ENCODE measurements around the gene VCL. TPM values are rescaled to one million over a fixed set of nuclear protein-coding genes. Genes with fewer than 3 reads are reported as not detected.
"Not testable (repeated sequence)": the region's sequence is repeated elsewhere in the genome, so short reads cannot be mapped to it uniquely, and the experiment has no call there.

The VCL gene
- total RNA-seq, 1 experiment from 2014 or later = 92.2 TPM

- H3K27ac Mint-ChIP-seq (ENCODE audit: unreplicated experiment) = no peak overlapping the region
- no peak for DNase-seq
- H3K4me1 Mint-ChIP-seq (ENCODE audit: low read depth, unreplicated experiment) = peaks cover 13% of the 10 kb centered on the region
- CTCF ChIA-PET = no interaction called here
- peaks cover 23% of the 10 kb centered on the region for H3K4me1 ChIP-seq
- no peak overlapping the region for H3K4me3 ChIP-seq (ENCODE audit: low read depth, low read length)
- no peaks in the 10 kb centered on the region for H3K9me3 Mint-ChIP-seq (ENCODE audit: unreplicated experiment)
- POLR2A ChIA-PET = no interaction called here
- H3K36me3 Mint-ChIP-seq (ENCODE audit: insufficient read depth, unreplicated experiment) = no peaks in the 10 kb centered on the region
- H3K9me3 ChIP-seq = no peaks in the 10 kb centered on the region
- BruUV-seq (replicated peaks) = no TSS peak
- H3K4me3 Mint-ChIP-seq (ENCODE audit: unreplicated experiment) = no peak overlapping the region
- no peaks in the 10 kb centered on the region for H3K27me3 ChIP-seq (replicated peaks; ENCODE audit: control insufficient read depth, insufficient read depth, low read length)
- intact Hi-C loops (cut with micrococcal nuclease; ENCODE audit: unreplicated experiment) = no loop called here
- no peaks in the 10 kb centered on the region for H3K27me3 Mint-ChIP-seq (ENCODE audit: insufficient read depth, unreplicated experiment)
- H3K36me3 ChIP-seq (ENCODE audit: control insufficient read depth, insufficient read depth, low read length) = no peaks in the 10 kb centered on the region
- TF ChIP-seq CTCF (IDR thresholded peaks at IDR 0.05; ENCODE audit: insufficient read depth in 1 of 2, low read depth in 1 of 2, low read length in 1 of 2, severe bottlenecking in 1 of 2, unreplicated experiment in 1 of 2) = no peak
Measured at GRCh38 chr10:73962386-73962785, 35.5 kb upstream of the VCL start.

- peaks cover 26% of the 10 kb centered on the region for H3K4me1 ChIP-seq
- H3K36me3 ChIP-seq (ENCODE audit: control insufficient read depth, insufficient read depth, low read length); H3K36me3 Mint-ChIP-seq (ENCODE audit: insufficient read depth, unreplicated experiment); H3K4me3 Mint-ChIP-seq (ENCODE audit: unreplicated experiment); BruUV-seq (replicated peaks); CTCF ChIA-PET; H3K9me3 ChIP-seq; DNase-seq; H3K27me3 Mint-ChIP-seq (ENCODE audit: insufficient read depth, unreplicated experiment); intact Hi-C loops (cut with micrococcal nuclease; ENCODE audit: unreplicated experiment); POLR2A ChIA-PET; H3K27ac Mint-ChIP-seq (ENCODE audit: unreplicated experiment); H3K9me3 Mint-ChIP-seq (ENCODE audit: unreplicated experiment); H3K4me3 ChIP-seq (ENCODE audit: low read depth, low read length); H3K27me3 ChIP-seq (replicated peaks; ENCODE audit: control insufficient read depth, insufficient read depth, low read length): not testable (repeated sequence)
- peaks cover 13% of the 10 kb centered on the region for H3K4me1 Mint-ChIP-seq (ENCODE audit: low read depth, unreplicated experiment)
Measured at GRCh38 chr10:73963533-73963932, 34.4 kb upstream of the VCL start.

- H3K9me3 ChIP-seq = no peaks in the 10 kb centered on the region
- peaks cover 26% of the 10 kb centered on the region for H3K4me1 ChIP-seq
- H3K9me3 Mint-ChIP-seq (ENCODE audit: unreplicated experiment) = no peaks in the 10 kb centered on the region
- H3K36me3 ChIP-seq (ENCODE audit: control insufficient read depth, insufficient read depth, low read length) = no peaks in the 10 kb centered on the region
- no peak overlapping the region for H3K27ac Mint-ChIP-seq (ENCODE audit: unreplicated experiment)
- intact Hi-C loops (cut with micrococcal nuclease; ENCODE audit: unreplicated experiment) = no loop called here
- CTCF ChIA-PET = interaction anchor here (0.6 to 1.0 kb wide), 2 partner anchors 85 to 145 kb away, joined by 3 read pairs; no protein-coding TSS in a partner anchor
- no TSS peak for BruUV-seq (replicated peaks)
- no peaks in the 10 kb centered on the region for H3K27me3 ChIP-seq (replicated peaks; ENCODE audit: control insufficient read depth, insufficient read depth, low read length)
- no peaks in the 10 kb centered on the region for H3K27me3 Mint-ChIP-seq (ENCODE audit: insufficient read depth, unreplicated experiment)
- H3K4me3 Mint-ChIP-seq (ENCODE audit: unreplicated experiment) = no peak overlapping the region
- POLR2A ChIA-PET = interaction anchor here (0.6 kb wide), 1 partner anchor 30 kb away, joined by 3 read pairs; no protein-coding TSS in a partner anchor
- no peaks in the 10 kb centered on the region for H3K36me3 Mint-ChIP-seq (ENCODE audit: insufficient read depth, unreplicated experiment)
- H3K4me1 Mint-ChIP-seq (ENCODE audit: low read depth, unreplicated experiment) = peaks cover 13% of the 10 kb centered on the region
- DNase-seq = no peak
- TF ChIP-seq CTCF (IDR thresholded peaks at IDR 0.05; ENCODE audit: insufficient read depth in 1 of 2, low read depth in 1 of 2, low read length in 1 of 2, severe bottlenecking in 1 of 2, unreplicated experiment in 1 of 2) = no peak
- no peak overlapping the region for H3K4me3 ChIP-seq (ENCODE audit: low read depth, low read length)
Measured at GRCh38 chr10:73964743-73965142, 33.2 kb upstream of the VCL start.

- TSS peak; percentile 98 for BruUV-seq (replicated peaks)
- Mint-ChIP-seq H3K4me1 (ENCODE audit: low read depth, unreplicated experiment) (peaks cover 13% of the 10 kb centered on the region), H3K27ac (ENCODE audit: unreplicated experiment) (peak overlapping the region; percentile 98), H3K4me3 (ENCODE audit: unreplicated experiment) (peak overlapping the region; percentile 64)
- H3K27me3 ChIP-seq (replicated peaks; ENCODE audit: control insufficient read depth, insufficient read depth, low read length); DNase-seq; CTCF ChIA-PET; H3K27me3 Mint-ChIP-seq (ENCODE audit: insufficient read depth, unreplicated experiment); H3K36me3 Mint-ChIP-seq (ENCODE audit: insufficient read depth, unreplicated experiment); H3K36me3 ChIP-seq (ENCODE audit: control insufficient read depth, insufficient read depth, low read length); H3K9me3 ChIP-seq; H3K4me3 ChIP-seq (ENCODE audit: low read depth, low read length); H3K9me3 Mint-ChIP-seq (ENCODE audit: unreplicated experiment); intact Hi-C loops (cut with micrococcal nuclease; ENCODE audit: unreplicated experiment): not testable (repeated sequence)
- peaks cover 26% of the 10 kb centered on the region for H3K4me1 ChIP-seq
- POLR2A ChIA-PET = interaction anchor here (1.3 kb wide), 1 partner anchor 34 kb away, joined by 5 read pairs; no protein-coding TSS in a partner anchor
Measured at GRCh38 chr10:73965267-73965889, 32.5 kb upstream of the VCL start.
